ENCODE results near the gene FMNL2. TPM values are rescaled to one million over a fixed set of nuclear protein-coding genes. Genes with fewer than 3 reads are reported as not detected.

Gene FMNL2
- polyA plus RNA-seq, 3 donors, result 0.28 to 3.2 (median 0.71) TPM

DNA sequence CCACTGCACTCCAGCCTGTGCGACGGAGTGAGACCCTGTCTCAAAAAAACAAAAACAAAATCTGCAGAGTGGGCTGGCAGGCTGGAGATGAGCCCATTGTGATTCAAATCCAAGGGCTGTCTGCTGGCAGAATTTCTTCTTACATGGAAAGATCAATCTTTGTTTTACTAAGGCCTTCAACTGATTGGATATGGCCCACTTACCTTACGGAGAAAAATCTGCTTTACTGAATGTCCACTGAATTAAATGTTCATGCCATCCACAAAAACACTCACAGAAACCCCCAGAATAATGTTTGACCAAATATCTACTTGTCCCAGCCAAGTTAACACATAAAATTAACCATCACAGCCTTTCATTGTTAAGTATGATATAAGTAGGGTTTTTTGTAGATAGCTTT lies 8.3 kb upstream of the FMNL2 start:
- H3K4me1 Mint-ChIP-seq, result no peaks in the 10 kb centered on the region
- H3K27me3 Mint-ChIP-seq (ENCODE audit: low read depth in 3 of 3), result peaks cover 3 to 5% (median 5%) of the 10 kb centered on the region in 3 donors
- intact Hi-C loops (cut with micrococcal nuclease), result loop anchor here in 1 of 2 donors (10.0 kb wide), 1 partner anchor 122 kb away; no protein-coding TSS in a partner anchor
- Histone ChIP-seq H3K27me3 (ENCODE audit: control insufficient read depth in 2 of 2, insufficient read depth in 2 of 2, low read length in 2 of 2) (no peaks in the 10 kb centered on the region), H3K9me3 (replicated peaks in 1 of 2; ENCODE audit: control insufficient read depth in 1 of 2, insufficient read depth in 1 of 2, low read length in 2 of 2) (no peaks in the 10 kb centered on the region), H3K4me3 (replicated peaks in 1 of 3; ENCODE audit: low read depth in 2 of 3, low read length in 3 of 3) (no peak overlapping the region), H3K4me2 (replicated peaks; ENCODE audit: extremely low read depth, low read length, poor library complexity, severe bottlenecking) (no peak overlapping the region), H3K9ac (ENCODE audit: insufficient read depth, low read length, poor library complexity, severe bottlenecking) (no peak overlapping the region), H3K36me3 (replicated peaks in 1 of 2; ENCODE audit: control insufficient read depth in 1 of 2, insufficient read depth in 2 of 2, low read length in 2 of 2) (no peaks in the 10 kb centered on the region), H3K4me1 (ENCODE audit: control insufficient read depth in 1 of 2, insufficient read depth in 2 of 2, low read length in 2 of 2) (no peaks in the 10 kb centered on the region), H3K27ac (ENCODE audit: low read depth in 1 of 2, low read length in 2 of 2) (no peak overlapping the region), H4K20me1 (ENCODE audit: insufficient read depth, low read length) (no peaks in the 10 kb centered on the region), H3K79me2 (ENCODE audit: insufficient read depth, low read length) (no peaks in the 10 kb centered on the region), H2AFZ (ENCODE audit: insufficient read depth, low read depth, low read length, poor library complexity, severe bottlenecking) (no peak overlapping the region)
- no peak for DNase-seq
- H3K4me3 Mint-ChIP-seq, result no peak overlapping the region
- no CpG with 5 or more reads among the region's 3 CpGs for WGBS (ENCODE audit: insufficient coverage)
- no peaks in the 10 kb centered on the region for H3K36me3 Mint-ChIP-seq
- peaks cover 0 to 4% (median 0%) of the 10 kb centered on the region in 7 donors for H3K9me3 Mint-ChIP-seq
- TF ChIP-seq, protein P1, sequence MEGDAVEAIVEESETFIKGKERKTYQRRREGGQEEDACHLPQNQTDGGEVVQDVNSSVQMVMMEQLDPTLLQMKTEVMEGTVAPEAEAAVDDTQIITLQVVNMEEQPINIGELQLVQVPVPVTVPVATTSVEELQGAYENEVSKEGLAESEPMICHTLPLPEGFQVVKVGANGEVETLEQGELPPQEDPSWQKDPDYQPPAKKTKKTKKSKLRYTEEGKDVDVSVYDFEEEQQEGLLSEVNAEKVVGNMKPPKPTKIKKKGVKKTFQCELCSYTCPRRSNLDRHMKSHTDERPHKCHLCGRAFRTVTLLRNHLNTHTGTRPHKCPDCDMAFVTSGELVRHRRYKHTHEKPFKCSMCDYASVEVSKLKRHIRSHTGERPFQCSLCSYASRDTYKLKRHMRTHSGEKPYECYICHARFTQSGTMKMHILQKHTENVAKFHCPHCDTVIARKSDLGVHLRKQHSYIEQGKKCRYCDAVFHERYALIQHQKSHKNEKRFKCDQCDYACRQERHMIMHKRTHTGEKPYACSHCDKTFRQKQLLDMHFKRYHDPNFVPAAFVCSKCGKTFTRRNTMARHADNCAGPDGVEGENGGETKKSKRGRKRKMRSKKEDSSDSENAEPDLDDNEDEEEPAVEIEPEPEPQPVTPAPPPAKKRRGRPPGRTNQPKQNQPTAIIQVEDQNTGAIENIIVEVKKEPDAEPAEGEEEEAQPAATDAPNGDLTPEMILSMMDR (IDR thresholded peaks at IDR 0.05), result no peak
- no peak overlapping the region for H3K27ac Mint-ChIP-seq

DNA sequence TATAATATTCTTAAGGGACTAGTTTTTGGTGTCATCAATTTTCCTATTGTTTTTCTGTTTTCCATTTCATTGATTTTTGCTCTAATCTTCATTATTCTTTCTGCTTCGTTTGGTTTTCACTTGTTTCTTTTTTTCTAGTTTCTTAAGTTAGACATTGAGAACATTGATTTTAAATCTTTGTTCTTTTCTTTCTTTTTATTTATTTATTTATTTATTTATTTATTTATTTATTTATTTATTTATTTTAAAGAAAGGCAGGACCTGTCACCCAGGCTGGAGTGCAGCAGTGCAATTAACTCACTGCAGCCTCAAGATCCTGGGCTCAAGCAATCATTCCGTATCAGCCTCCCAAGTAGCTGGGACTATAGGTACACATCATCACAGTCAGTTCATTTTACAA lies 7.0 kb upstream of the FMNL2 start:
- H3K27me3 Mint-ChIP-seq (ENCODE audit: low read depth in 3 of 3), result peaks cover 0 to 9% (median 3%) of the 10 kb centered on the region in 3 donors
- Histone ChIP-seq H4K20me1 (ENCODE audit: insufficient read depth, low read length) (no peaks in the 10 kb centered on the region), H3K9me3 (replicated peaks in 1 of 2; ENCODE audit: control insufficient read depth in 1 of 2, insufficient read depth in 1 of 2, low read length in 2 of 2) (no peaks in the 10 kb centered on the region), H3K36me3 (replicated peaks in 1 of 2; ENCODE audit: control insufficient read depth in 1 of 2, insufficient read depth in 2 of 2, low read length in 2 of 2) (no peaks in the 10 kb centered on the region), H3K27ac (ENCODE audit: low read depth in 1 of 2, low read length in 2 of 2) (no peak overlapping the region), H3K4me3 (replicated peaks in 1 of 3; ENCODE audit: low read depth in 2 of 3, low read length in 3 of 3) (no peak overlapping the region), H3K79me2 (ENCODE audit: insufficient read depth, low read length) (no peaks in the 10 kb centered on the region), H3K9ac (ENCODE audit: insufficient read depth, low read length, poor library complexity, severe bottlenecking) (no peak overlapping the region), H3K4me2 (replicated peaks; ENCODE audit: extremely low read depth, low read length, poor library complexity, severe bottlenecking) (no peak overlapping the region), H3K27me3 (ENCODE audit: control insufficient read depth in 2 of 2, insufficient read depth in 2 of 2, low read length in 2 of 2) (no peaks in the 10 kb centered on the region), H3K4me1 (ENCODE audit: control insufficient read depth in 1 of 2, insufficient read depth in 2 of 2, low read length in 2 of 2) (no peaks in the 10 kb centered on the region), H2AFZ (ENCODE audit: insufficient read depth, low read depth, low read length, poor library complexity, severe bottlenecking) (no peak overlapping the region)
- no peak overlapping the region for H3K4me3 Mint-ChIP-seq
- H3K4me1 Mint-ChIP-seq, result no peaks in the 10 kb centered on the region
- no peak overlapping the region for H3K27ac Mint-ChIP-seq
- TF ChIP-seq, protein P1 (IDR thresholded peaks at IDR 0.05), result no peak
- DNase-seq, result no peak
- WGBS (ENCODE audit: insufficient coverage), result 100% methylated on average over 1 of the region's 2 CpGs
- H3K9me3 Mint-ChIP-seq, result peaks cover 0 to 4% (median 0%) of the 10 kb centered on the region in 7 donors
- H3K36me3 Mint-ChIP-seq, result no peaks in the 10 kb centered on the region
- intact Hi-C loops (cut with micrococcal nuclease), result loop anchor here in 1 of 2 donors (10.0 kb wide), 1 partner anchor 123 kb away; no protein-coding TSS in a partner anchor
